Measurements from ENCODE around the gene EFNA5. TPM values are rescaled to one million over a fixed set of nuclear protein-coding genes. Genes with fewer than 3 reads are reported as not detected.
A peak's percentile ranks its signal among the peaks of the same experiment; 100 is the strongest.

Gene EFNA5
- total RNA-seq, 2 donors from 2014 or later = not detected

DNA sequence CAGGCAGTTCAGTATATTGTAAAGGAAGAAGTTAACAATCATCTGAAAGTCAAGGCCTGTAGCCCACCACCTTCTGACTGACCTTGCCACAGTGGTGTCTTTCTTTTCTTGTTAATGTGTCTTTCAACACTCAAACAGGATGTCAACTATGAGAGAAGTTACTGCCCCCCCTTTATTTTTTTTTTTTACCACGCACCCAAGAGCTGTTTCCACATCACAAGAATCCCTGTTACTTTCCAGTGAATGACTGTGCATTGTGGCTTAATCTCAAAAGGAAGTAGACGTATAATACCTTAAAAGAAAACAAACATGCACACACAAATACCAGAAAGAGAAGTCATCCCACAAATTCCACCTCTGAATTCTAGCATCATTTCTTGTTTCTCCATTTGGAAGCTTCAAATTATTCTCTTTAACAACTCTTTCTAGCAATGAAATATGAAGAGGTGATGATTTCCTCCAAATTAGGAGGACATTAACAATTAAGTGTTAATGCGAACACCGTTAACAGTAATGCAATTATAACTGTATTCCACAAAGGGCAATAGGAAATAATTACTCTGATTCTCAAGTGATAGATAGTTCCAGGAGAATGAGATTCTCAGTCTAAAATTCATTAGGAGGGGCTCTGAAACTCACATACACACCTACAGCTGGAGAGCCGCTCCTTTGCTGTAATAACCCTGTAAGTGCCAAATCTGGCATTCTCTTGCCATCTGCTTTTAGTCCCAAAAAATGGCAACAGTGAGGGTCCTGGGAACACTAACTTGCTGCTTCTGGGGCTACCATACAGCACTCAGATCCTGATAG lies 201.0 kb downstream of the EFNA5 start:
- no peak overlapping the region for H3K4me3 Mint-ChIP-seq
- no peaks in the 10 kb centered on the region for H3K27me3 Mint-ChIP-seq
- H3K9me3 Mint-ChIP-seq = no peaks in the 10 kb centered on the region
- H3K36me3 Mint-ChIP-seq (ENCODE audit: low read depth) = no peaks in the 10 kb centered on the region
- H3K4me1 Mint-ChIP-seq = no peaks in the 10 kb centered on the region
- H3K27ac Mint-ChIP-seq = no peak overlapping the region
- ATAC-seq (replicated peaks) = no peak

DNA sequence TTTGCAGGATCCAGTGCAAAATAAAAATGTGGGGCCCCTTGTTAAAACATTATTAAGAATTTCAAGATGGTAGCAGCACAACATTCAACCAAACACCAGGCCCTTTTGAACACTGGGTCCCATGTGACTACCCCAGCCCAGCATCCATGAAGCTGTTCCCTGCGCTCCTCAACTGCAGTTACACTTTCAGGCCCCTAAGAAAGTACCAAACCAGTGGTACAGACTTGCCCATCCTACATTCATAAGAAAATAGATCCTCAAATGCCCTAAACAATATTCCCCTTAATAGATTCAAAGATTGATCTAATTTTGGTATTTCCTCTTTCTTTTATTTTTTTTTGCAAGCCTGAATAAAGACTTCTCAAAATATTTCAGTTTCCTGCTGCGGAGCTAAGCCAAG lies 201.7 kb downstream of the EFNA5 start:
- Mint-ChIP-seq H3K27ac (no peak overlapping the region), H3K9me3 (no peaks in the 10 kb centered on the region), H3K36me3 (ENCODE audit: low read depth) (no peaks in the 10 kb centered on the region), H3K27me3 (no peaks in the 10 kb centered on the region), H3K4me3 (no peak overlapping the region), H3K4me1 (no peaks in the 10 kb centered on the region)
- ATAC-seq (replicated peaks) = no peak

- Mint-ChIP-seq H3K27me3 (no peaks in the 10 kb centered on the region), H3K4me1 (no peaks in the 10 kb centered on the region), H3K27ac (no peak overlapping the region), H3K36me3 (ENCODE audit: low read depth) (no peaks in the 10 kb centered on the region), H3K9me3 (no peaks in the 10 kb centered on the region), H3K4me3 (no peak overlapping the region)
- no peak for ATAC-seq (replicated peaks)
Observed at GRCh38 chr5:107468276-107468675, 202.5 kb downstream of the EFNA5 start.

DNA sequence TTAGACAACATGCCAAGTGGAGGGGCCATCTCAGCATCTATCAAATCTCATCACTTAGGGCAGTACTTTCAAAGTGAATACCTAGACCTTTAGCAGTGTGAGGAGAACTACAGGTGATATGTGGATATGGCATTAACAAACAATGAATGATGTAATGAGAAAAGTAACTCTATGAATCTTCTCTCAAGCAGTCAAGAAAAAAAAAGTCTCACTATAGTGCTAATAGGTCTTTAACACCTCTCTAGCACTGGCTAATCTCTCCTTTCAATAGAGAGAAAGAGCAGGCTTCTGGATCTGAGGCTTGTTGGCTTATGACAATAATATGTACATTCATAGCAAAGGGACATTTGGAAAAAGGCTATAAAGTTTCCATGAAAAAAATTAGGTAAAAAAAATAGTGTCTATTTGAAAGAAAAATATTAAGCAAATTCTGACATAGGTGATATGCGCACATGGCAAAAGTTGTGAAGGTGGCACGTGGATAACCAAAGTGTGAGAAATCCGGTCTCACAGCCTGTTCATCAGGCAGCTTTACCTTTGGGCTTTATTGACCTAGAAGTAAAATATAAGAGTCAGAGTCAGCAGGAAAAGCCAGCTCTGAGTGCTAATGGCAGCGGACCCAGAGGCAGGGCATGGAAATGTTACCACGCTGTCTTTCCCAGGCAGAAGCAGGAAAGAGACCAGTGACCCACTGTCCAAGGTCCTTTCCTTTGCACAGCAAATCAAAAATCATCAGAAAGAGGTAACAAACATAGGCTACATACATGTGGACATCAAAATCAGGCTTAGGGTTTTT lies 203.4 kb downstream of the EFNA5 start:
- no peak for ATAC-seq (replicated peaks)
- H3K9me3 Mint-ChIP-seq = no peaks in the 10 kb centered on the region
- no peak overlapping the region for H3K4me3 Mint-ChIP-seq
- H3K36me3 Mint-ChIP-seq (ENCODE audit: low read depth) = no peaks in the 10 kb centered on the region
- no peaks in the 10 kb centered on the region for H3K4me1 Mint-ChIP-seq
- no peak overlapping the region for H3K27ac Mint-ChIP-seq
- H3K27me3 Mint-ChIP-seq = peaks cover 3% of the 10 kb centered on the region

- Mint-ChIP-seq H3K9me3 (no peaks in the 10 kb centered on the region), H3K4me1 (no peaks in the 10 kb centered on the region), H3K4me3 (no peak overlapping the region), H3K36me3 (ENCODE audit: low read depth) (no peaks in the 10 kb centered on the region), H3K27me3 (peaks cover 5% of the 10 kb centered on the region), H3K27ac (no peak overlapping the region)
- ATAC-seq (replicated peaks) = no peak
Observed at GRCh38 chr5:107466233-107466769, 204.4 kb downstream of the EFNA5 start.

GRCh38 chr5:107464876-107465275 lies 205.9 kb downstream of the EFNA5 start:
- H3K27ac Mint-ChIP-seq = no peak overlapping the region
- no peak overlapping the region for H3K4me3 Mint-ChIP-seq
- H3K4me1 Mint-ChIP-seq = no peaks in the 10 kb centered on the region
- ATAC-seq (replicated peaks) = peak; percentile 44
- H3K27me3 Mint-ChIP-seq = peaks cover 11% of the 10 kb centered on the region
- no peaks in the 10 kb centered on the region for H3K36me3 Mint-ChIP-seq (ENCODE audit: low read depth)
- H3K9me3 Mint-ChIP-seq = no peaks in the 10 kb centered on the region

- no peak for ATAC-seq (replicated peaks)
- Mint-ChIP-seq H3K9me3 (no peaks in the 10 kb centered on the region), H3K4me3 (no peak overlapping the region), H3K27ac (no peak overlapping the region), H3K27me3 (peaks cover 11% of the 10 kb centered on the region), H3K4me1 (no peaks in the 10 kb centered on the region), H3K36me3 (ENCODE audit: low read depth) (no peaks in the 10 kb centered on the region)
Observed at GRCh38 chr5:107464416-107464815, 206.3 kb downstream of the EFNA5 start.

DNA sequence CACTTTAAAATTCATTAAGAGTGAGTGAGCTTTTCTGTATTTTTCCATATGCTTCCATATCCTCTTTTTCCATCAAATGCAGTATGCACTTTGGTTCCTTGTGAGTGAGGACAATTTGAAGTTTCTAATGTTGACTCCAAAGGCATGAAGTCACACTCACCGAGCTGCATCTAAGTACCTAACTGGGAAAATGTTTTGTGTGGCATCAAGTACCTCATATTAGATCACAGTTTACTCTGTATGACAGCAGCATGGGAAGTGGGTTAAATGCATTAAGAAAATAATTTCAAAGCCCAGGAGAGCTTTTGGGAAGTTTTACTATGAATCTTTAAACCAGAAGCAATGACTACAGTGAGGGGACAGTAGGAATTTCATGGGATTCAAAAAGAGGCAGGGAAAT lies 207.0 kb downstream of the EFNA5 start:
- Mint-ChIP-seq H3K4me3 (no peak overlapping the region), H3K27ac (no peak overlapping the region), H3K4me1 (no peaks in the 10 kb centered on the region), H3K27me3 (peaks cover 11% of the 10 kb centered on the region), H3K36me3 (ENCODE audit: low read depth) (no peaks in the 10 kb centered on the region), H3K9me3 (no peaks in the 10 kb centered on the region)
- no peak for ATAC-seq (replicated peaks)

GRCh38 chr5:107461770-107462169 lies 209.0 kb downstream of the EFNA5 start:
- Mint-ChIP-seq H3K9me3 (no peaks in the 10 kb centered on the region), H3K4me3 (no peak overlapping the region), H3K36me3 (ENCODE audit: low read depth) (no peaks in the 10 kb centered on the region), H3K4me1 (no peaks in the 10 kb centered on the region), H3K27ac (no peak overlapping the region), H3K27me3 (peaks cover 14% of the 10 kb centered on the region)
- no peak for ATAC-seq (replicated peaks)

GRCh38 chr5:107460789-107461188 lies 209.9 kb downstream of the EFNA5 start:
- no peak for ATAC-seq (replicated peaks)
- no peaks in the 10 kb centered on the region for H3K4me1 Mint-ChIP-seq
- no peaks in the 10 kb centered on the region for H3K36me3 Mint-ChIP-seq (ENCODE audit: low read depth)
- no peak overlapping the region for H3K27ac Mint-ChIP-seq
- H3K4me3 Mint-ChIP-seq = no peak overlapping the region
- H3K27me3 Mint-ChIP-seq = peaks cover 14% of the 10 kb centered on the region
- H3K9me3 Mint-ChIP-seq = no peaks in the 10 kb centered on the region

DNA sequence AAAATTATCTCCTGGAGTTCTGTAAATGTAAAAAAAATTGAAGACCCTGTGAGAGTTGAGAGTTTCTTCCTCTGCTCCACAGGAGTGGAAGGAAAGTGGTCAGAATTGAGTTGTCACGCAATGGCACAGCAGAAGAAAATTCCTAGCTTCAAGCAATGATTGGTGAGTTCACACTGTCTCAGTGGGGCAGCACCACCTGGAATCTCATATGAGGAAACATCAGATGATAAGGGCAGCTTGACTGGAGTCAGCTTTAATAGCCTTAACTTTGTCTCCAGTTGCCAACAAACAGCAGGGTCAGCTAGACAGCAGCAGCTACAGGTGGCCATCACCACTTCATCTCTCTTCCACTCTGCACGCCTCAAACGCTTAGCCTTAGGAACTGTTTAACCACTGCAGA lies 211.1 kb downstream of the EFNA5 start:
- ATAC-seq (replicated peaks) = no peak
- H3K9me3 Mint-ChIP-seq = no peaks in the 10 kb centered on the region
- H3K27me3 Mint-ChIP-seq = peaks cover 14% of the 10 kb centered on the region
- H3K4me1 Mint-ChIP-seq = no peaks in the 10 kb centered on the region
- no peak overlapping the region for H3K4me3 Mint-ChIP-seq
- H3K27ac Mint-ChIP-seq = no peak overlapping the region
- no peaks in the 10 kb centered on the region for H3K36me3 Mint-ChIP-seq (ENCODE audit: low read depth)

DNA sequence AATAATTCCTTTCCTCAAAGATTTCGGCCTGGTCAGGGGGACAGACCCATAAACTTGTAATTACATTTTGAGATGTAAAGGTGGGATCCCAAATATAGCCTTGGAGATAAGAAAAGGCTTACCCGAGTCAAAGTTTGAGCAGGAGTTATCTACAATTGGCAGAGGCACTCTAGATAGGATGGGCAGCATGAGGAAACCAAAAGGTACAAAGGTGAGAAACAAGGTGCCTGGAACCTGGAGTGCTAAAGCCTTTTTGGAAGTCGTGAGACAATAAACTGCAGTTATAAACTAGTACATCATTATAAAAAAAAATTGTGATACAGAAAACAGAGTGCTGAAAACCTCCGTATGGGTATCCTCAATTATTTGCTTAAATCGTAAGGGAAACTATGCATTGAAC lies 212.4 kb downstream of the EFNA5 start:
- Mint-ChIP-seq H3K36me3 (ENCODE audit: low read depth) (no peaks in the 10 kb centered on the region), H3K4me3 (no peak overlapping the region), H3K9me3 (no peaks in the 10 kb centered on the region), H3K27ac (no peak overlapping the region), H3K4me1 (no peaks in the 10 kb centered on the region), H3K27me3 (peaks cover 14% of the 10 kb centered on the region)
- no peak for ATAC-seq (replicated peaks)

- H3K9me3 Mint-ChIP-seq = no peaks in the 10 kb centered on the region
- H3K36me3 Mint-ChIP-seq (ENCODE audit: low read depth) = no peaks in the 10 kb centered on the region
- H3K4me1 Mint-ChIP-seq = no peaks in the 10 kb centered on the region
- H3K27ac Mint-ChIP-seq = no peak overlapping the region
- peaks cover 14% of the 10 kb centered on the region for H3K27me3 Mint-ChIP-seq
- ATAC-seq (replicated peaks) = no peak
- H3K4me3 Mint-ChIP-seq = no peak overlapping the region
Observed at GRCh38 chr5:107457881-107458280, 212.9 kb downstream of the EFNA5 start.

- H3K27me3 Mint-ChIP-seq = peaks cover 11% of the 10 kb centered on the region
- no peak overlapping the region for H3K27ac Mint-ChIP-seq
- no peaks in the 10 kb centered on the region for H3K9me3 Mint-ChIP-seq
- no peak overlapping the region for H3K4me3 Mint-ChIP-seq
- ATAC-seq (replicated peaks) = no peak
- no peaks in the 10 kb centered on the region for H3K36me3 Mint-ChIP-seq (ENCODE audit: low read depth)
- H3K4me1 Mint-ChIP-seq = no peaks in the 10 kb centered on the region
Observed at GRCh38 chr5:107457138-107457537, 213.6 kb downstream of the EFNA5 start.

GRCh38 chr5:107456281-107456715 lies 214.4 kb downstream of the EFNA5 start:
- peaks cover 9% of the 10 kb centered on the region for H3K27me3 Mint-ChIP-seq
- H3K4me1 Mint-ChIP-seq = no peaks in the 10 kb centered on the region
- ATAC-seq (replicated peaks) = no peak
- no peaks in the 10 kb centered on the region for H3K9me3 Mint-ChIP-seq
- H3K4me3 Mint-ChIP-seq = no peak overlapping the region
- no peak overlapping the region for H3K27ac Mint-ChIP-seq
- H3K36me3 Mint-ChIP-seq (ENCODE audit: low read depth) = no peaks in the 10 kb centered on the region
